Ascending aorta (tissue), 2 donors: ENCODE measurements around the gene SMIM38. TPM values are rescaled to one million over a fixed set of nuclear protein-coding genes. Genes with fewer than 3 reads are reported as not detected.

Source experiments
- DNase-seq, 2 donors: peaks; one replicate each; pipeline ENCODE4 v3.0.0-alpha.2; 2019; ENCODE audit warnings: low spot score in 2 of 2
- H3K27ac ChIP-seq, 2 donors: fragments of 200-600 bp; sonication (generic); one replicate each; pipeline ENCODE4 v1.5.1; 2016 to 2017; ENCODE audit warnings: mild to moderate bottlenecking in 1 of 2
- H3K27me3 ChIP-seq: fragments of 200-600 bp; sonication (generic); one replicate; pipeline ENCODE4 v1.5.1; 2017
- H3K36me3 ChIP-seq, 2 donors: fragments of 200-600 bp; sonication (generic); one replicate each; pipeline ENCODE4 v1.5.1; 2016
- H3K4me1 ChIP-seq, 2 donors: fragments of 200-600 bp; sonication (generic); one replicate each; pipeline ENCODE4 v1.5.1; 2016 to 2017; ENCODE audit warnings: mild to moderate bottlenecking in 1 of 2
- H3K4me3 ChIP-seq, 2 donors: fragments of 200-600 bp; sonication (generic); one replicate each; pipeline ENCODE4 v1.5.1; 2016 to 2017; ENCODE audit warnings: mild to moderate bottlenecking in 1 of 2
- H3K9me3 ChIP-seq, 2 donors: fragments of 200-600 bp; sonication (generic); one replicate each; pipeline ENCODE4 v1.5.1; 2016
- CTCF ChIP-seq, 3 experiments: fragments of 200-600 bp in 2 of 3; fragments of 450-650 bp in 1 of 3; sonication (generic) in 2 of 3; IDR thresholded peaks; one replicate each; pipeline ENCODE4 v1.5.1; 2016 to 2019; ENCODE audit warnings: antibody characterized with exemption in 3 of 3, mild to moderate bottlenecking in 1 of 3, moderate library complexity in 1 of 3
- intact Hi-C: fragments of 100-400 bp; cut with DNase I; formaldehyde crosslinking; loops from one replicate; pipeline ENCODE4 v1.15.1; 2023
- total RNA-seq: library from RNA; depleted of rRNA; stranded (reverse); fragments of >200 nt; gene quantifications from one replicate; pipeline ENCODE4 v1.1.0, GENCODE V29; 2016

SMIM38 gene
- total RNA-seq, 1 donor from 2014 or later, result 3.1 TPM

DNA sequence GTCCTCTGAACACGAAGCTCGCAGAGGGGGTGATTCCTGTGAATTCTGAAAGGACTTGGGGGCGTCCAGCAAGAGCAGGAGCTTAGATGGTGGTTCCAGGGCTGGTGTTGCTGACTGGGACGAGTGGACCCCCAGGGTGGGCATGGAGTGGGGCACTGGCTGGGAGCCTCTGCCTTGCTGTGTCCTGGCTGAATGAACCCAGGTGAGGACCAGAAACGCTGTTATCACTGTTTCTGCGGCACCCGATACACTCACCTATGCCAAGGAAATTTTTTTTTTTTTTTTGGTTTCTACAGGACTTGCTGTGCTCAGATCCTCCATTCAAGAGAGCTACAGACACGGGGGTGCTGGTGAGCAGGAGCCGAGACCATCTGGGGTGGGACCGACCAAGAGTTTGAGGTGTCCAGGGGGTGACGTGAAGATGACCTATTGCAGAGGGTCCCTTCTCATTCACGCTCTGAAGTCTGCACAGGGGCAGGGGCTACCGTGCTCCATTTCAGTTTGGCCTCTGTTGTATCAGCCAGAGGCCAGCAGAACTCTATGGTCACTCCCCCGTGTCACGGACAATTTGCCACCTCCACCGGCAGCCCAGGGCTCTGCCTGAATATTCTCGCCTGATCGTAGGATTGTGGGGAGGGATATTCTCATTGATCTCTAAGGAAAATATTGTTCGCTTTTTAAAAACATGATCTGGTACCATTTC, 3.6 kb downstream of the SMIM38 start:
- TF ChIP-seq CTCF (IDR thresholded peaks at IDR 0.05), result no peak
- Histone ChIP-seq H3K9me3 (peaks cover 0 to 11% of the 10 kb centered on the region in 2 donors), H3K36me3 (no peaks in the 10 kb centered on the region), H3K27ac (no peak overlapping the region), H3K4me1 (peaks cover 3 to 8% of the 10 kb centered on the region in 2 donors), H3K27me3 (no peaks in the 10 kb centered on the region), H3K4me3 (no peak overlapping the region)
- no peak for DNase-seq
- intact Hi-C loops, result no loop called here

GRCh38 chr11:69160296-69161116, 4.8 kb downstream of the SMIM38 start:
- Histone ChIP-seq H3K27ac (no peak overlapping the region), H3K27me3 (no peaks in the 10 kb centered on the region), H3K4me3 (no peak overlapping the region), H3K9me3 (peaks cover 0 to 11% of the 10 kb centered on the region in 2 donors), H3K36me3 (no peaks in the 10 kb centered on the region), H3K4me1 (peaks cover 3 to 8% of the 10 kb centered on the region in 2 donors)
- no peak for TF ChIP-seq CTCF (IDR thresholded peaks at IDR 0.05)
- intact Hi-C loops, result no loop called here
- DNase-seq, result no peak

- no peak for TF ChIP-seq CTCF (IDR thresholded peaks at IDR 0.05)
- no peak for DNase-seq
- Histone ChIP-seq H3K4me1 (peaks cover 3 to 8% of the 10 kb centered on the region in 2 donors), H3K36me3 (no peaks in the 10 kb centered on the region), H3K27me3 (no peaks in the 10 kb centered on the region), H3K27ac (no peak overlapping the region), H3K9me3 (peaks cover 0 to 11% of the 10 kb centered on the region in 2 donors), H3K4me3 (no peak overlapping the region)
- intact Hi-C loops, result no loop called here
Observed at GRCh38 chr11:69161117-69161407, 5.3 kb downstream of the SMIM38 start.

- no peak for DNase-seq
- Histone ChIP-seq H3K9me3 (peaks cover 0 to 11% of the 10 kb centered on the region in 2 donors), H3K27me3 (no peaks in the 10 kb centered on the region), H3K4me3 (no peak overlapping the region), H3K4me1 (peaks cover 12 to 14% of the 10 kb centered on the region in 2 donors), H3K36me3 (no peaks in the 10 kb centered on the region), H3K27ac (no peak overlapping the region)
- intact Hi-C loops, result no loop called here
- no peak for TF ChIP-seq CTCF (IDR thresholded peaks at IDR 0.05)
Observed at GRCh38 chr11:69162505-69162904, 6.8 kb downstream of the SMIM38 start.

DNA sequence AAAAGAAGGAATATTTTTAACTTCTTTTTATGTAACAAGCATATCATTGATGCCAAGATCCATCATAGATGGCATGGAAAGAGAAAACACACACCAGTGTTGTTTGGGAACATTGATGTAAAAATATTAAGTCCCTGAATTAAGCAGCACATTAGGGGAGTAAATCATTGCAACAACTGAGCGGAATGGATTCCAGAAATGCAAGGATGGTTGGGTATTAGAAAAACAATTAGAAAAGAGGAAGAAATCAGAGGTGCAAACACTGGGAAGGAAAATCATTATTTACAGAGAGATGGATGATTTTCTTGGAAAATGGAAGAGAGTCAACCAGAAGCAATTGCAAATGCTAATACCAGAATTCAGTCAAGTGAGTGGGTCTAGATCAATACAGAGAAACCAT, 8.1 kb downstream of the SMIM38 start:
- no peaks in the 10 kb centered on the region for H3K27me3 ChIP-seq
- no peak overlapping the region for H3K27ac ChIP-seq
- no peak overlapping the region for H3K4me3 ChIP-seq
- intact Hi-C loops, result no loop called here
- H3K4me1 ChIP-seq, result peaks cover 10 to 11% of the 10 kb centered on the region in 2 donors
- no peaks in the 10 kb centered on the region for H3K36me3 ChIP-seq
- TF ChIP-seq CTCF (IDR thresholded peaks at IDR 0.05), result no peak
- H3K9me3 ChIP-seq, result peaks cover 0 to 11% of the 10 kb centered on the region in 2 donors
- no peak for DNase-seq
